ENCODE measurements around the gene RHBDF1.
"Not testable (repeated sequence)": the region's sequence is repeated elsewhere in the genome, so short reads cannot be mapped to it uniquely, and the experiment has no call there.

Gene RHBDF1

GRCh38 chr16:37511-37910 lies 34.9 kb downstream of the RHBDF1 start:
- no peak for DNase-seq (ENCODE audit: low read depth in 2 of 2)

DNA sequence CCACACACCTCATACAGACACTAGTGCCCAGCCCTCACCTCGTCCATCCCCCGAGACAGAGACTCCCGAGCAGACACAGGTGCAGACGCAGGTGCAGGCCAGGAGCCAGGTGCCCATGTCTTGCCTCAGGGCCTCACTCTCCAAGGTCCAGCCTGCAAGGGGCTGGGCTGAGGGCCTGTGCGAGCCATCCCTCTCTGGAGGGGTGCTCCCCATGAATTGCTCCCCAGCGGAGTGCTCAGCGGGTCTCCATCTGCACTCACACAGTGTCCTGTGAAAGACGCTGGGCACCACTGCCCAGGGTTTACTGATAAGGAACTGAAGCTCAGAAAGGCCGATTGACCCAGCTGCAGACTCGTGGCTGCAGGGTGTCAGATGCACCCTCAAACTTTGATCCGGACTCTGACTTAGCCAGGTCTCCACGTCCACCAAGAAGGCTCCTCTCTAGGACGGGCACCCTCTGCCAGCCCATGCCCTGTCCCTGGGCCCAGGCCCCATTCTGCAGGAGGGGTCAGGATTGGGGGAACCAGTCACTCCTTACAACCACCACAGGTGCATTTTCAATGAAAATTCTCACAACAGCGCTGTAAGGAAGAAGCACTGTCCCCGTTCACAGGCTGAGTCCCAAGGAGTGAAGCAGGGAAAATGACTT lies 36.0 kb downstream of the RHBDF1 start:
- DNase-seq (ENCODE audit: low read depth in 2 of 2) = no peak

DNA sequence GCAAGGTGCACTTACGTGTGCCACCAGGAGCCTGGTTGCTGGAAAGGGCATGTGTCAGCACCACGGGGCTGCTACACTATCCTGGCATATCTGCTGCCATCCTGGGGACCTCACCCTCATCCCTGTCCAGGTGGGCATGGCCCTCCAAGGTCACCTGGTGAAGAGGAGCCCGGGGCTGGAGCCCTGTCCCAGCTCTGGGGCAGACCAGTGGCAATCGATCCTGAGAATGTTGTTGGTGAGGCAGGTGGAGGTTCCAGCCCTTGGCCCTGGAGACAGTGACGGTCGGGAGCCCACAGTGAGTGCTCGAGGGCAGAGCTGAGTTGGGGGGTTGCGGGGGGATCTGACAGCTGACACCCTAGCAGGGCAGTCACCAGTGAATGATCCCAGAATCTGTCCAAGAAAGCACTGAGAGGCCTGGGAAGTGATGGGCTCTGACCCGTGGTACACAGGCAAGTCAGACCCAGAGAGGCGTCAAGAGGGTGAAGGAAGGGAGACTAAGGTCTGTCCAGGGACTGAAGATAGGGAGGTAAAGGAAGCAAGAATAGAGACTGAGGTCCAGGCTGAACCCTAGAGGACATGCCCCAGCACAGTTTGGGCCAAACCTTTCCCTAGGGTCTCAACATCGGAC lies 36.6 kb downstream of the RHBDF1 start:
- no peak for DNase-seq (ENCODE audit: low read depth in 2 of 2)

- DNase-seq (ENCODE audit: low read depth in 2 of 2) = no peak
These were observed 37.3 kb downstream of the RHBDF1 start for GRCh38 chr16:35011-35677.

DNA sequence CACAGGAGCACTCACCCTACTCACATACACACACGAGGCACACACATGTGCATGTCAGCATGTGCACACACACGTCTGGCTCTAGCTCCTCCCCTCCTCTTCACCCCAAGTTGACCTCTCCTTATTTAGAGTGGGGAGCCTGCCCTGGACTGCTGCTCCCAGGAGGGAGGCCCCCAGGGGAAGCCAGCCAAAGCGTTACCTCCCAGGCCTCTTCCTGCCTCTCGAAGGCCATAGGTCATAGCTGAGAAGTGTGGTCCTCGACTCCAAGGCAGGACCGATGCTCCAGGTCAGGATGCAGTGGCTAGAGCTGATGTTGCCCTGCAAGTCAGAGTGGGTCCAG lies 37.8 kb downstream of the RHBDF1 start:
- no peak for DNase-seq (ENCODE audit: low read depth in 2 of 2)

- no peak for DNase-seq (ENCODE audit: low read depth in 2 of 2)
These were observed 38.4 kb downstream of the RHBDF1 start for GRCh38 chr16:33877-34647.

DNA sequence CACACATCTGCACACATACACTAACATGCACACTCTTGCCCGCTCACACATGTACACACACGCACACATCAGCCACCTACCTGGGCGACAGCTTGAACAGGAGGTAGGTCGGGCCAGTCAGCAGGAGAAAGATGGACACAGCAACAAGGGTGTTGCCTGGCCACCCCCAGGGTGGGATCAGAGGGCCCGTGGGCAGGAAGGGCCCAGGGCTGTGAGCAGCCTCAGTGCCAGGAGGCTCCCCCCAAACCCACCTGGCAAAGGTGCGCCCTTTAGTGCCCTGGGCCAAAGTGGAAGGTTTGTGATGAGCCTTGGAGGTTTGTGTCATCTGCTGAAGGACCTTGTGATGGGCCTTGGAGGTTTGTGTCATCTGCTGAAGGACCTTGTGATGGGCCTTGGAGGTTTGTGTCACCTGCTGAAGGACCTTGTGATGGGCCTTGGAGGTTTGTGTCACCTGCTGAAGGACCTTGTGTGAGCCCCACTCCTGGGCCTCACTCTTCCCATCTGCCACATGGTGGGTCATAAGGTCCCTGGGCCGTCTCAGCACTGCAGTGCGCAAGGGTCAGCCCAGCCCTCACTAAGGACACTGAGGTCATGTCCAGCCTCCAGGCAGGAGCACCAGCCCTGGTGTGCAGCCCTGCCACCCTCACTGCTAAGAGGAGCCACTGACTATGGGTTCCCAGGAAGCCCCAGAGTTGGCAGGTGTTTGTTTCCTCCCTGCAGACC lies 39.1 kb downstream of the RHBDF1 start:
- DNase-seq (ENCODE audit: low read depth in 2 of 2) = not testable (repeated sequence)

DNA sequence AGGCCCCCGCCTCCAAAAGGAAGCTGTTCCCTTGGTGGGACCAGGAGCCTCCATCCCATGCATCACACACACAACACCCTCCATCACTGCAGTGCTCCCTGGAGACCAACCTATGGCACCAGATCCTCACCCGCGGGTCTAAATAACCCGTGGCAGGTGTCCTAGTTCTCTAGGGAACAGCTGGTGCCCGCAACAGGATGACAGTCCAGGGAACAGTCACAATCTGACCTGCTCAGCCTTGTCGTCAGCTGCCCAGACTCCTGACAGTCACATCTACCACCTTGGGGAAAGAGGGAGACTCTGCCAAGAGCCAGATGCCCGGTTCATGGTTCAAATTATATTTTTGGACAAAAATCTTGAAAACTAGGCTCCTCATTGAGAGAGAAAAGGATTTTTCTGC lies 41.8 kb downstream of the RHBDF1 start:
- DNase-seq (ENCODE audit: low read depth in 2 of 2) = not testable (repeated sequence)

GRCh38 chr16:25926-26348 lies 46.5 kb downstream of the RHBDF1 start:
- not testable (repeated sequence) for DNase-seq (ENCODE audit: low read depth in 2 of 2)

GRCh38 chr16:24151-24550 lies 48.3 kb downstream of the RHBDF1 start:
- not testable (repeated sequence) for DNase-seq (ENCODE audit: low read depth in 2 of 2)

DNA sequence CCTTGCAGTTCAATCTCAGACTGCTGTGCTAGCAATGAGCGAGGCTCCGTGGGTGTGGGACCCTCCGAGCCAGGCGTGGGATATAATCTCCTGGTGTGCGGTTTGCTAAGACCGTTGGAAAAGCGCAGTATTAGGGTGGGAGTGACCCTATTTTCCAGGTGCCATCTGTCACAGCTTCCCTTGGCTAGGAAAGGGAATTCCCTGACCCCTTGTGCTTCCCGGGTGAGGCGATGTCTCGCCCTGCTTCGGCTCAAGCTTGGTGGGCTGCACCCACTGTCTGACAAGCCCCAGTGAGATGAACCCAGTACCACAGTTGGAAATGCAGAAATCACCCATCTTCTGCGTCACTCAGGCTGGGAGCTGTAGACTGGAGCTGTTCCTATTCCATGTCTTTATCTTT lies 51.5 kb downstream of the RHBDF1 start:
- DNase-seq (ENCODE audit: low read depth in 2 of 2) = not testable (repeated sequence)

- DNase-seq (ENCODE audit: low read depth in 2 of 2) = not testable (repeated sequence)
These were observed 55.2 kb downstream of the RHBDF1 start for GRCh38 chr16:17062-17765.

DNA sequence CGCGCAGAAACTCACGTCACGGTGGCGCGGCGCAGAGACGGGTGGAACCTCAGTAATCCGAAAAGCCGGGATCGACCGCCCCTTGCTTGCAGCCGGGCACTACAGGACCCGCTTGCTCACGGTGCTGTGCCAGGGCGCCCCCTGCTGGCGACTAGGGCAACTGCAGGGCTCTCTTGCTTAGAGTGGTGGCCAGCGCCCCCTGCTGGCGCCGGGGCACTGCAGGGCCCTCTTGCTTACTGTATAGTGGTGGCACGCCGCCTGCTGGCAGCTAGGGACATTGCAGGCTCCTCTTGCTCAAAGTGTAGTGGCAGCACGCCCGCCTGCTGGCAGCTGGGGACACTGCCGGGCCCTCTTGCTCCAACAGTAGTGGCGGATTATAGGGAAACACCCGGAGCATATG lies 61.7 kb downstream of the RHBDF1 start:
- DNase-seq (ENCODE audit: low read depth in 2 of 2) = peak; percentile 66 to 71

DNA sequence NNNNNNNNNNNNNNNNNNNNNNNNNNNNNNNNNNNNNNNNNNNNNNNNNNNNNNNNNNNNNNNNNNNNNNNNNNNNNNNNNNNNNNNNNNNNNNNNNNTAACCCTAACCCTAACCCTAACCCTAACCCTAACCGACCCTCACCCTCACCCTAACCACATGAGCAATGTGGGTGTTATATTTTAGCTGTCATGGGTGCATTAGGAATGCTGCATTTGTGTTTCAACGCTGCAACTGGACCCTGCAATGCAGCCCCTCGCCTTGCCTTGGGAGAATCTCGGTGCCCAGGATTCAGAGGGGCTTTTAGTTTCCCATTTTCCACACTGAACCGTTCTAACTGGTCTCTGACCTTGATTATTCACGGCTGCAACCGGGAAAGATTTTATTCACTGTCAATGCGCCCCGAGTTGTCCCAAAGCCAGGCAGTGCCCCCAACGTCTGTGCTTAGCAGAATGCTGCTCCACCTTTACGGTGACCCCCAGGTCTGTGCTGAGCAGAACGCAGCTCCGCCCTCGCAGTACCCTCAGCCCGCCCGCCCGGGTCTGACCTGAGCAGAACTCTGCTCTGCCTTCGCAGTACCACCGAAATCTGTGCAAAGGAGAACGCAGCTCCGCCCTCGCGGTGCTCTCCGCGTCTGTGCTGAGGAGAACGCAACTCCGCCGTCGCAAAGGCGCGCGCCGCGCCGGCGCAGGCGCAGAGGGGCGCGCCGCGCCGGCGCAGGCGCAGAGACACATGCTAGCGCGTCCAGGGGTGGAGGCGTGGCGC lies 62.3 kb downstream of the RHBDF1 start:
- DNase-seq (ENCODE audit: low read depth in 2 of 2) = no peak

Data from stimulated activated CD8-positive, alpha-beta memory T cell treated with anti-CD3 and anti-CD28 coated beads, Interleukin-7, amount 100 ng/mL, for 1 hour (primary cell).